Endothelial cell (in vitro differentiated cells): ENCODE measurements around the gene TCF23. TPM values are rescaled to one million over a fixed set of nuclear protein-coding genes. Genes with fewer than 3 reads are reported as not detected.
A peak's percentile ranks its signal among the peaks of the same experiment; 100 is the strongest.

ENCODE experiments used
- DNase-seq: peaks from one replicate; pipeline ENCODE4 v3.0.0; 2021; ENCODE audit warnings: low spot score
- H3K27ac Mint-ChIP-seq: one replicate; pipeline ENCODE4 v1.8.0; 2021; ENCODE audit warnings: mixed read lengths, inconsistent platforms; ENCODE audit not compliant: unreplicated experiment
- H3K27me3 Mint-ChIP-seq: one replicate; pipeline ENCODE4 v1.8.0; 2021; ENCODE audit warnings: mild to moderate bottlenecking, moderate library complexity, mixed read lengths, inconsistent platforms; ENCODE audit not compliant: unreplicated experiment
- H3K36me3 Mint-ChIP-seq: one replicate; pipeline ENCODE4 v1.8.0; 2021; ENCODE audit warnings: mild to moderate bottlenecking, low read depth, mixed read lengths, inconsistent platforms; ENCODE audit not compliant: unreplicated experiment
- H3K4me1 Mint-ChIP-seq: one replicate; pipeline ENCODE4 v1.8.0; 2021; ENCODE audit warnings: mild to moderate bottlenecking, mixed read lengths, inconsistent platforms; ENCODE audit not compliant: unreplicated experiment
- H3K4me3 Mint-ChIP-seq: one replicate; pipeline ENCODE4 v1.8.0; 2021; ENCODE audit warnings: mild to moderate bottlenecking, mixed read lengths, inconsistent platforms; ENCODE audit not compliant: unreplicated experiment
- H3K9me3 Mint-ChIP-seq: one replicate; pipeline ENCODE4 v1.8.0; 2021; ENCODE audit warnings: mixed read lengths, inconsistent platforms; ENCODE audit not compliant: unreplicated experiment
- total RNA-seq: library from RNA; stranded (reverse); fragmentation: NEBNext Ultra II Directional; extraction: Animal tissue kit (Norgen Biotek cat#: 25700); gene quantifications from one replicate; pipeline ENCODE4 v1.2.1, GENCODE V29; 2021; ENCODE audit not compliant: unreplicated experiment
- TF ChIP-seq, protein P1 (sequence below): fragments of 200-600 bp; sonication (generic); IDR thresholded peaks from one replicate; pipeline ENCODE4 v1.5.0; 2021; ENCODE audit warnings: antibody characterized with exemption; ENCODE audit not compliant: unreplicated experiment

The TCF23 gene
- total RNA-seq, 1 donor from 2014 or later, result not detected

DNA sequence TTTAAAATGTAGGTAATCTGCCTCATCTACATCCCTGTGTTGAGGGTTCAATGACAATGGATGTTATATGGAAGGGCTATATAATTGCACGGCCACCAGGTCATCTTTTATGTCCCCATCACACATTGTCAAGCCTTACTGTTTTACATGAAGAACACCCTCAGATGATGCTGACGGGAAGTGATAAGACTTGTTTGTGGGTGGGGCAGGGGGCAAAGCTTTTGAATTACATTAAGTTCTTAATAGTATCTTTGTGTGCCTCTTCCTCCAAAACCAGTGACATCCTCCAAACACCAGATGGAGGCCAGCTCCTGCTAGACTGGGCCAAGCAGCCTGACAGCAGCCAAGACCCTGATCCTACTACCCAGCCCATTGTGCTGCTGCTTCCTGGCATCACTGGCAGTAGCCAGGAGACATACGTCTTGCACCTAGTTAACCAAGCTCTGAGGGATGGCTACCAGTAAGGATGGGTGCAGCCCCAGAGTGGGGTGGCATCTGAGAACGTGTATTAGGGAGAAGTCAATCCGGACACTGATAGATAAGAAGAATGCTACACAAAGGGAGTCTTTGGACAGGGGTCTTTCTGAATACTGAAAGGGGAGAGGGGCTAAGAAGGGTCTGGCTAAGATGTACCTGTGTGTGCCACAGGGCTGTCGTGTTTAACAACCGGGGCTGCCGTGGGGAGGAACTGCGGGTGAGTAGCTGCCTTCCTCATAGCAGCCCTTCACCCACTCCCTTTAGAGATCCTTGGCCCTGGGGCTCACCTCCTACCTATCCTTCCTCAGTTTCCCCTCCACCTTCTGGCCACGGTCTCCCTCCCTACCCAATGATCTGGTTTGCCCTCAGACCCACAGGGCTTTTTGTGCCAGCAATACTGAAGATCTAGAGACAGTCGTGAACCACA is 19.9 kb upstream of the TCF23 start:
- no peaks in the 10 kb centered on the region for H3K9me3 Mint-ChIP-seq
- H3K4me3 Mint-ChIP-seq, result no peak overlapping the region
- DNase-seq, result no peak
- peaks cover 19% of the 10 kb centered on the region for H3K36me3 Mint-ChIP-seq
- peaks cover 11% of the 10 kb centered on the region for H3K4me1 Mint-ChIP-seq
- H3K27me3 Mint-ChIP-seq, result peaks cover 8% of the 10 kb centered on the region
- TF ChIP-seq, protein P1, sequence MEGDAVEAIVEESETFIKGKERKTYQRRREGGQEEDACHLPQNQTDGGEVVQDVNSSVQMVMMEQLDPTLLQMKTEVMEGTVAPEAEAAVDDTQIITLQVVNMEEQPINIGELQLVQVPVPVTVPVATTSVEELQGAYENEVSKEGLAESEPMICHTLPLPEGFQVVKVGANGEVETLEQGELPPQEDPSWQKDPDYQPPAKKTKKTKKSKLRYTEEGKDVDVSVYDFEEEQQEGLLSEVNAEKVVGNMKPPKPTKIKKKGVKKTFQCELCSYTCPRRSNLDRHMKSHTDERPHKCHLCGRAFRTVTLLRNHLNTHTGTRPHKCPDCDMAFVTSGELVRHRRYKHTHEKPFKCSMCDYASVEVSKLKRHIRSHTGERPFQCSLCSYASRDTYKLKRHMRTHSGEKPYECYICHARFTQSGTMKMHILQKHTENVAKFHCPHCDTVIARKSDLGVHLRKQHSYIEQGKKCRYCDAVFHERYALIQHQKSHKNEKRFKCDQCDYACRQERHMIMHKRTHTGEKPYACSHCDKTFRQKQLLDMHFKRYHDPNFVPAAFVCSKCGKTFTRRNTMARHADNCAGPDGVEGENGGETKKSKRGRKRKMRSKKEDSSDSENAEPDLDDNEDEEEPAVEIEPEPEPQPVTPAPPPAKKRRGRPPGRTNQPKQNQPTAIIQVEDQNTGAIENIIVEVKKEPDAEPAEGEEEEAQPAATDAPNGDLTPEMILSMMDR, result no peak
- no peak overlapping the region for H3K27ac Mint-ChIP-seq

DNA sequence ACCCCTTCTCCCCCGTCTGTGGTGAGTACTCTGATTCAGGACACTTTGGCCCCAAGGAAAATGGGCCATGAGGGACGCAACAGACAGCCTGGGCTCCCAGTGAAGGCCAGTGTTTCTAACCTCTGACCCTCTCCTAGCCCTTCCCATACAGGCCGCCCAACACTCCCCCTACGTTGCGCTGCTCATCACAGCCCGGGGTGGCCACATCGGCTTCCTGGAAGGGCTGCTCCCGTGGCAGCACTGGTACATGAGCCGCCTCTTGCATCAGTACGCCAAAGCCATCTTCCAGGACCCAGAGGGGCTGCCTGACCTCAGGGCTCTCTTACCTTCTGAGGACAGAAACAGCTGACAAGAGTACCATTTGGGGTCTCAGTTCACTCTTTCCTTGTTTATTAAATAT is 18.4 kb upstream of the TCF23 start:
- H3K4me3 Mint-ChIP-seq, result no peak overlapping the region
- H3K36me3 Mint-ChIP-seq, result peaks cover 19% of the 10 kb centered on the region
- no peak for DNase-seq
- H3K4me1 Mint-ChIP-seq, result peaks cover 11% of the 10 kb centered on the region
- H3K9me3 Mint-ChIP-seq, result no peaks in the 10 kb centered on the region
- peaks cover 5% of the 10 kb centered on the region for H3K27me3 Mint-ChIP-seq
- TF ChIP-seq, protein P1, result no peak
- H3K27ac Mint-ChIP-seq, result no peak overlapping the region

DNA sequence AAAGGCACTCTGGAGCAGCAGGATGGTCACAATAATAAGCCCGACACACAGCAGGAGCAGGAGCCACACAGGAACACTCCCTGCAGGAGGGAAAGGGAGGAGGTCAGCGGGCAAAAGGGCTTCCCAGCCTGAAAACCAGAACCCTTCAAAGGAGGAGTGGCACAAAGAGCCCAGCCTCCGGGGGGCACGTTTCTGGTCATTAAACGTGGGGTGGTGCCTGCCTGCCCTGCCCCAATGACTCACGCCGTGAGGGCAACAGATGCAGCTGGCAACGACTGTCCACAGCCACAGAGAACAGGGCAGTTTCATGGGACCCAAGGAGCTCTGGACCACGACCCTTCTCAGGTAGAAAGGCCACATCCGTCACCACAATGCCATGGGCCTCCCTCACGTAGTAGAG is 17.4 kb upstream of the TCF23 start:
- peaks cover 19% of the 10 kb centered on the region for H3K36me3 Mint-ChIP-seq
- TF ChIP-seq, protein P1, result no peak
- peaks cover 5% of the 10 kb centered on the region for H3K27me3 Mint-ChIP-seq
- no peak overlapping the region for H3K27ac Mint-ChIP-seq
- no peaks in the 10 kb centered on the region for H3K9me3 Mint-ChIP-seq
- DNase-seq, result no peak
- no peak overlapping the region for H3K4me3 Mint-ChIP-seq
- peaks cover 11% of the 10 kb centered on the region for H3K4me1 Mint-ChIP-seq

DNA sequence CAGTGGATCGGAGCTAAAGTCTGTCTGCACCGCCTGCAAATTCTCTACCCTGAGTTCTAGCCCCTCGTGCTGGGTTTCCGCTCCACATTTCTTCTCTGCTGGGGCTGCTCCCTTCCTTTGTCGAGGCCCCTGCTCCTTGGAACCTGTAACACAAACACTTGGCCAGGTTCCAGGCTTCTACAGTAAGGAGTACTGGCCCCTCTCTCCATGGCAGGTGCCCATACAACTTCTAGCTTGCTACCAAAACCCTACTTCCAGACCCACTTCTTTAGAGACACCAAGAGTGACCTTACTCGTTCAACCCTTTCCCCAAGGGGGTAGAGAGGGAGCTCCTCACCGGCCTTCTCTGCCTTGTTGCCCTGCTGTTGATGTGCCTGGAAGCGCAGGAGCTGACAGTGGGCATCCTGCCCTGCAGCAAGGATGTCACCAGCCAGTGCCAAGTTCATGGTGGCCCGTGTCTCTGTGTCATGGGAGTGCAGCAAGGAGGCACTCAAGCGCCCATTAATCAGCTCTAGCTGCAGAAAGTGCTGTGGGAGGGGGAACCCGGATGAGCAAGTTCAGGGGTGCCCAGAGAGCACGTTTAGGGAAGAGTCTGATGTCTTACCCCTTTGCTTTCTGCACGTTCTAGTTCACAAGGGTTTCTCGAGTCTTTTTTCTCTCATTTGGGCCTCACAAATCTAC is 15.5 kb upstream of the TCF23 start:
- H3K4me1 Mint-ChIP-seq, result peaks cover 11% of the 10 kb centered on the region
- no peaks in the 10 kb centered on the region for H3K9me3 Mint-ChIP-seq
- H3K27ac Mint-ChIP-seq, result no peak overlapping the region
- peaks cover 19% of the 10 kb centered on the region for H3K36me3 Mint-ChIP-seq
- DNase-seq, result no peak
- H3K4me3 Mint-ChIP-seq, result peak overlapping the region; percentile 97
- TF ChIP-seq, protein P1, result no peak
- H3K27me3 Mint-ChIP-seq, result peaks cover 7% of the 10 kb centered on the region
